ENCODE measurements around the gene SORCS3. TPM values are rescaled to one million over a fixed set of nuclear protein-coding genes. Genes with fewer than 3 reads are reported as not detected.

SORCS3 gene
- total RNA-seq, 1 donor from 2014 or later: 4.2 TPM

GRCh38 chr10:105210546-105210945 lies 569.5 kb downstream of the SORCS3 start:
- no peak for DNase-seq (ENCODE audit: extremely low spot score, unreplicated experiment)
- no peak overlapping the region for H3K27ac Mint-ChIP-seq
- H3K36me3 Mint-ChIP-seq: no peaks in the 10 kb centered on the region
- no peaks in the 10 kb centered on the region for H3K4me1 Mint-ChIP-seq (ENCODE audit: unreplicated experiment)
- H3K27me3 Mint-ChIP-seq: peaks cover 3% of the 10 kb centered on the region
- H3K9me3 Mint-ChIP-seq: no peaks in the 10 kb centered on the region
- TF ChIP-seq, protein P1, sequence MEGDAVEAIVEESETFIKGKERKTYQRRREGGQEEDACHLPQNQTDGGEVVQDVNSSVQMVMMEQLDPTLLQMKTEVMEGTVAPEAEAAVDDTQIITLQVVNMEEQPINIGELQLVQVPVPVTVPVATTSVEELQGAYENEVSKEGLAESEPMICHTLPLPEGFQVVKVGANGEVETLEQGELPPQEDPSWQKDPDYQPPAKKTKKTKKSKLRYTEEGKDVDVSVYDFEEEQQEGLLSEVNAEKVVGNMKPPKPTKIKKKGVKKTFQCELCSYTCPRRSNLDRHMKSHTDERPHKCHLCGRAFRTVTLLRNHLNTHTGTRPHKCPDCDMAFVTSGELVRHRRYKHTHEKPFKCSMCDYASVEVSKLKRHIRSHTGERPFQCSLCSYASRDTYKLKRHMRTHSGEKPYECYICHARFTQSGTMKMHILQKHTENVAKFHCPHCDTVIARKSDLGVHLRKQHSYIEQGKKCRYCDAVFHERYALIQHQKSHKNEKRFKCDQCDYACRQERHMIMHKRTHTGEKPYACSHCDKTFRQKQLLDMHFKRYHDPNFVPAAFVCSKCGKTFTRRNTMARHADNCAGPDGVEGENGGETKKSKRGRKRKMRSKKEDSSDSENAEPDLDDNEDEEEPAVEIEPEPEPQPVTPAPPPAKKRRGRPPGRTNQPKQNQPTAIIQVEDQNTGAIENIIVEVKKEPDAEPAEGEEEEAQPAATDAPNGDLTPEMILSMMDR (conservative IDR thresholded peaks at IDR 0.05): no peak
- no peak overlapping the region for H3K4me3 Mint-ChIP-seq

DNA sequence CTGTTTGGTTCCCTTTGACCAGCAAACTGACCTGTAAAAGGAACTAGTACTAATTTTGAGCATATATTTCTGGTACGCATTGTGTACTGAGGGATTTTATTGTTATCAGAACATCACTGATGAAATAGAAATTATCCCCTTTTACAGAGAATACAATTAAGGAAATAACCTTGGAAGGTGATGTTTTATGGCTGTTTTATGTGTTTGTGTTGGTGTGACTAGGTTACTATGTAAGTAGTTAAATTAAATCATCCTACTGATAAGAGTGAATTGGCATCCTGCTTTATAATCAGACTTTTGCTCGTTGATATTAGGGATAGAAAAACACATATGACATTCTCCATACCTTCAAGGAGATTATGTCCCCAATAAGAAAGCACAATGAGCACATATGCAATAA lies 596.6 kb downstream of the SORCS3 start:
- Mint-ChIP-seq H3K27ac (no peak overlapping the region), H3K27me3 (no peaks in the 10 kb centered on the region), H3K36me3 (peaks cover 4% of the 10 kb centered on the region), H3K4me3 (no peak overlapping the region), H3K4me1 (ENCODE audit: unreplicated experiment) (no peaks in the 10 kb centered on the region), H3K9me3 (no peaks in the 10 kb centered on the region)
- no peak for DNase-seq (ENCODE audit: extremely low spot score, unreplicated experiment)
- TF ChIP-seq, protein P1 (conservative IDR thresholded peaks at IDR 0.05): no peak

- no peak for DNase-seq (ENCODE audit: extremely low spot score, unreplicated experiment)
- Mint-ChIP-seq H3K36me3 (no peaks in the 10 kb centered on the region), H3K4me1 (ENCODE audit: unreplicated experiment) (no peaks in the 10 kb centered on the region), H3K4me3 (no peak overlapping the region), H3K27me3 (no peaks in the 10 kb centered on the region), H3K27ac (no peak overlapping the region), H3K9me3 (no peaks in the 10 kb centered on the region)
- TF ChIP-seq, protein P1 (conservative IDR thresholded peaks at IDR 0.05): no peak
Measured at GRCh38 chr10:105239311-105240219, 598.5 kb downstream of the SORCS3 start.

DNA sequence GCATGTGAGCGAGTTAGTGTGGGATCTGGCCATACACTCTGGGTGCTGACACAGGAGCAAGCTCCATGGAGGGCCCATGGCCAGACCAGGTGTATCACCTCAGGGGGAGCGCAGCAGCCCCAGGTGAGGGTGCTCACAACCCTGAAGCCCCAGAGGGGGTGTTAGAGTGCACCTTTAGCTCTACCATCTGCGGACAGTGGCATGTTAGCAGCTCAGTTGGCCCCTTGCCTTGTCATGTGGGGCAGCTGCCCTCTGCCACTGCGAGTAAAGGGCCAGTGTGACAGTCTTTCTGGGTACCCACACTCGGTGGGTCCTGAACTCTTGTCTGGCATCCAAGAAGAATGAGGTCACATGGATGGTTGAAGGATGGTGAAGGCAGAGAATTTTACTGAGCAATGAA lies 600.2 kb downstream of the SORCS3 start:
- H3K27me3 Mint-ChIP-seq: no peaks in the 10 kb centered on the region
- H3K9me3 Mint-ChIP-seq: no peaks in the 10 kb centered on the region
- H3K4me1 Mint-ChIP-seq (ENCODE audit: unreplicated experiment): no peaks in the 10 kb centered on the region
- TF ChIP-seq, protein P1 (conservative IDR thresholded peaks at IDR 0.05): no peak
- no peak for DNase-seq (ENCODE audit: extremely low spot score, unreplicated experiment)
- no peak overlapping the region for H3K27ac Mint-ChIP-seq
- H3K4me3 Mint-ChIP-seq: no peak overlapping the region
- no peaks in the 10 kb centered on the region for H3K36me3 Mint-ChIP-seq

- Mint-ChIP-seq H3K4me1 (ENCODE audit: unreplicated experiment) (no peaks in the 10 kb centered on the region), H3K27me3 (no peaks in the 10 kb centered on the region), H3K9me3 (no peaks in the 10 kb centered on the region), H3K27ac (no peak overlapping the region), H3K4me3 (no peak overlapping the region), H3K36me3 (no peaks in the 10 kb centered on the region)
- TF ChIP-seq, protein P1 (conservative IDR thresholded peaks at IDR 0.05): no peak
- no peak for DNase-seq (ENCODE audit: extremely low spot score, unreplicated experiment)
Measured at GRCh38 chr10:105243381-105243780, 602.3 kb downstream of the SORCS3 start.
